ENCODE measurements around the gene LCAT. TPM values are rescaled to one million over a fixed set of nuclear protein-coding genes. Genes with fewer than 3 reads are reported as not detected.

LCAT gene
- total RNA-seq, 2 experiments from 2014 or later = 9.1 to 10.0 TPM

DNA sequence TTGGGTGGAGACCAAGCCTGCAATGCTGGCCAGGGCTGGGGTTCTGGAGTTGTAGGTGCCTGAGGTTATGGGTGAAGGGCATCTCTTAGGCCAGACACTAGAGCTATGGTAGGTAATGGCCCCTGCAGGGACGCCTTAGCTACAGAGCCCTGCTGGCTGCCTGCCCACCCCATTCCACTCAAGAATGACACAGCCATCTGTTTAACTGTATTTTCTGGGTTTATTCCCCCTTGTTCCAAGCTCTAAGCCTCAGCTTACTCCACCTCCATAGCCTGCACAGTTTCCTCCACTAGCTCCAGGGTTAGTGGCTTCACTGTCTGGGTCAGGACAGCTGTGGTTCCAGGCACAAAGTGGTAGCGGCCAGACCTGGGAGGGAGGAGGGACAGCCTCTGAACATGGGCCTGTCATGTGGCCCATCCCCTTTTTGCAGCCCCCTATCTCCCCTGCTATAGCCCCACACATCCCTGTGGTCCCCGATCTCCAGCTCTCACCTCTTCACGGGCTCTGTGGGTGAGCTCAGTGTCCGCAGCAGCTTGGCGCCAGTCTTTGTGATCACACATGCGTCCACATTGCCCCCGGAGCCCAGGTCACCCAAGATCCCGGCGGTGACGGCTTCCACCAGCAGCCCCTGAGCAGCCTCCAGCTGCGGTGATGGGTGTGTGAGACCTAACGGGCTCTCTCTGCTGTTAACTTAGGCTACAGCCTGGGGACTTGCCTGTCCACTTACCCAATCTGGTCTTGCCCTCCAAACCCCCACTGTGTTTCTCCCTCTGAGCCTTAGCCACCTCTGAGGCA lies 9.4 kb downstream of the LCAT start:
- peaks cover 31% of the 10 kb centered on the region for H3K4me1 Mint-ChIP-seq (ENCODE audit: low read depth)
- CTCF ChIA-PET = interaction anchor here (0.8 to 2.6 kb wide), 3 partner anchors 51 to 118 kb away, joined by 3 to 12 read pairs (median 4); no protein-coding TSS in a partner anchor
- intact Hi-C loops (cut with micrococcal nuclease) = loop anchor here (1.0 to 5.0 kb wide), 10 partner anchors 16 to 413 kb away; partner anchors contain the start of genes CTCF, DPEP3, NUTF2 and PSKH1
- no peaks in the 10 kb centered on the region for H3K9me3 Mint-ChIP-seq
- peak overlapping the region; percentile 94 for H3K27ac Mint-ChIP-seq
- H3K4me3 Mint-ChIP-seq = peak overlapping the region; percentile 100
- no peaks in the 10 kb centered on the region for H3K27me3 Mint-ChIP-seq (ENCODE audit: low read depth)
- DNase-seq = no peak
- H3K36me3 Mint-ChIP-seq (ENCODE audit: low read depth) = peaks cover 37% of the 10 kb centered on the region

- intact Hi-C loops (cut with micrococcal nuclease) = loop anchor here (2.0 kb wide), 1 partner anchor 295 kb away; no protein-coding TSS in a partner anchor
- no peak overlapping the region for H3K4me3 Mint-ChIP-seq
- H3K4me1 Mint-ChIP-seq (ENCODE audit: low read depth) = peaks cover 27% of the 10 kb centered on the region
Observed at GRCh38 chr16:67933805-67934204, 10.1 kb downstream of the LCAT start.

DNA sequence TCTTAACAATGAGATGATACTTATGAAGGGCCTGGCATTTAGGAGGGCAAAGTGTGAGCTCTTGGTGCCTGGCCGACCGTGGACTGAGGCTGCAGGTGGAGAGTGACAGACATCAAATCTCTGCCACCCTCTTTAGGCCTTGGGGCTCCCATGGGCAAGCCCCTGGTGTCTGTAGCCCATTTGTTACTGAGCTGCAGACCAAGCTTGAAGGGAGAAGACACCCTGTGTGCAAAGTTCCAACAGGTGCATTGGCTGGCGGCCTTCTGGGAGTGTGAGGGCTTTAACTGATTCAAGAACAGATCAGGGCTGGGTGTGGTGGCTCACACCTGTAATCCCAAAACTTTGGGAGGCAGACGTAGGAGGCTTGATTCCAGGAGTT lies 11.5 kb downstream of the LCAT start:
- CTCF ChIA-PET = interaction anchor here (1.7 to 3.6 kb wide), 3 partner anchors 9 to 412 kb away, joined by 4 to 23 read pairs (median 9); partner anchors contain the start of gene NRN1L
- DNase-seq = no peak
- Mint-ChIP-seq H3K4me1 (ENCODE audit: low read depth) (peaks cover 26% of the 10 kb centered on the region), H3K9me3 (no peaks in the 10 kb centered on the region), H3K27ac (no peak overlapping the region), H3K4me3 (no peak overlapping the region), H3K36me3 (ENCODE audit: low read depth) (peaks cover 35% of the 10 kb centered on the region), H3K27me3 (ENCODE audit: low read depth) (no peaks in the 10 kb centered on the region)
- intact Hi-C loops (cut with micrococcal nuclease) = no loop called here

More at GRCh38 chr16:67933805-67934204, 10.1 kb downstream of the LCAT start:
- DNase-seq = no peak
- Mint-ChIP-seq H3K9me3 (no peaks in the 10 kb centered on the region), H3K36me3 (ENCODE audit: low read depth) (peaks cover 35% of the 10 kb centered on the region), H3K27ac (peak overlapping the region; percentile 42), H3K27me3 (ENCODE audit: low read depth) (no peaks in the 10 kb centered on the region)
- CTCF ChIA-PET = interaction anchor here (0.6 to 2.6 kb wide), 3 partner anchors 91 to 117 kb away, joined by 3 to 12 read pairs (median 3); no protein-coding TSS in a partner anchor

- peaks cover 22% of the 10 kb centered on the region for H3K4me1 Mint-ChIP-seq (ENCODE audit: low read depth)
- CTCF ChIA-PET = interaction anchor here (1.2 to 3.6 kb wide), 4 partner anchors 9 to 411 kb away, joined by 4 to 23 read pairs (median 8); partner anchors contain the start of gene NRN1L
- H3K4me3 Mint-ChIP-seq = no peak within 1 kb of the TSS
- no peaks in the 10 kb centered on the region for H3K9me3 Mint-ChIP-seq
- intact Hi-C loops (cut with micrococcal nuclease) = no loop called here
- no peak for DNase-seq
- no peak within 1 kb of the TSS for H3K27ac Mint-ChIP-seq
- no peaks in the 10 kb centered on the region for H3K27me3 Mint-ChIP-seq (ENCODE audit: low read depth)
- H3K36me3 Mint-ChIP-seq (ENCODE audit: low read depth) = peaks cover 32% of the 10 kb centered on the region
Observed at GRCh38 chr16:67931712-67932461, 12.0 kb downstream of the LCAT start, which contains the start of gene CTRL. Gene CTRL, minus strand, starts transcription at chr16:67931862. Its CDS starts 10 bp downstream, at chr16:67931852.

- H3K4me3 Mint-ChIP-seq = no peak overlapping the region
- no peak overlapping the region for H3K27ac Mint-ChIP-seq
- CTCF ChIA-PET = interaction anchor here (1.2 to 3.6 kb wide), 2 partner anchors 46 to 49 kb away, joined by 6 to 23 read pairs; partner anchors contain the start of gene NRN1L
- no peaks in the 10 kb centered on the region for H3K9me3 Mint-ChIP-seq
- no peak for DNase-seq
- intact Hi-C loops (cut with micrococcal nuclease) = no loop called here
- peaks cover 20% of the 10 kb centered on the region for H3K4me1 Mint-ChIP-seq (ENCODE audit: low read depth)
- H3K36me3 Mint-ChIP-seq (ENCODE audit: low read depth) = peaks cover 24% of the 10 kb centered on the region
- no peaks in the 10 kb centered on the region for H3K27me3 Mint-ChIP-seq (ENCODE audit: low read depth)
Observed at GRCh38 chr16:67930678-67931211, 13.2 kb downstream of the LCAT start.

GRCh38 chr16:67930191-67930590 lies 13.7 kb downstream of the LCAT start:
- Mint-ChIP-seq H3K4me1 (ENCODE audit: low read depth) (peaks cover 17% of the 10 kb centered on the region), H3K27me3 (ENCODE audit: low read depth) (no peaks in the 10 kb centered on the region), H3K27ac (no peak overlapping the region), H3K4me3 (no peak overlapping the region), H3K9me3 (no peaks in the 10 kb centered on the region), H3K36me3 (ENCODE audit: low read depth) (peaks cover 18% of the 10 kb centered on the region)
- no peak for DNase-seq
- CTCF ChIA-PET = interaction anchor here (0.8 to 3.6 kb wide), 2 partner anchors 46 to 114 kb away, joined by 3 to 23 read pairs; partner anchors contain the start of gene NRN1L
- intact Hi-C loops (cut with micrococcal nuclease) = no loop called here

- Mint-ChIP-seq H3K4me3 (no peak overlapping the region), H3K9me3 (no peaks in the 10 kb centered on the region), H3K27ac (no peak overlapping the region), H3K36me3 (ENCODE audit: low read depth) (peaks cover 6% of the 10 kb centered on the region), H3K4me1 (ENCODE audit: low read depth) (peaks cover 2% of the 10 kb centered on the region), H3K27me3 (ENCODE audit: low read depth) (no peaks in the 10 kb centered on the region)
- CTCF ChIA-PET = interaction anchor here (0.6 to 2.3 kb wide), 16 partner anchors 9 to 409 kb away, joined by 3 to 25 read pairs (median 4); partner anchors contain the start of genes NRN1L and PSKH1
- peak; percentile 91 for DNase-seq
- intact Hi-C loops (cut with micrococcal nuclease) = loop anchor here (1.0 to 2.0 kb wide), 6 partner anchors 10 to 408 kb away; no protein-coding TSS in a partner anchor
Observed at GRCh38 chr16:67928561-67929364, 15.2 kb downstream of the LCAT start.

GRCh38 chr16:67928147-67928546 lies 15.8 kb downstream of the LCAT start:
- Mint-ChIP-seq H3K27ac (no peak overlapping the region), H3K27me3 (ENCODE audit: low read depth) (no peaks in the 10 kb centered on the region), H3K9me3 (no peaks in the 10 kb centered on the region), H3K4me1 (ENCODE audit: low read depth) (no peaks in the 10 kb centered on the region), H3K36me3 (ENCODE audit: low read depth) (peaks cover 4% of the 10 kb centered on the region), H3K4me3 (no peak overlapping the region)
- CTCF ChIA-PET = interaction anchor here (1.1 to 2.3 kb wide), 8 partner anchors 10 to 408 kb away, joined by 3 to 25 read pairs (median 4); no protein-coding TSS in a partner anchor
- intact Hi-C loops (cut with micrococcal nuclease) = loop anchor here (1.0 to 2.0 kb wide), 6 partner anchors 10 to 407 kb away; no protein-coding TSS in a partner anchor
- no peak for DNase-seq

DNA sequence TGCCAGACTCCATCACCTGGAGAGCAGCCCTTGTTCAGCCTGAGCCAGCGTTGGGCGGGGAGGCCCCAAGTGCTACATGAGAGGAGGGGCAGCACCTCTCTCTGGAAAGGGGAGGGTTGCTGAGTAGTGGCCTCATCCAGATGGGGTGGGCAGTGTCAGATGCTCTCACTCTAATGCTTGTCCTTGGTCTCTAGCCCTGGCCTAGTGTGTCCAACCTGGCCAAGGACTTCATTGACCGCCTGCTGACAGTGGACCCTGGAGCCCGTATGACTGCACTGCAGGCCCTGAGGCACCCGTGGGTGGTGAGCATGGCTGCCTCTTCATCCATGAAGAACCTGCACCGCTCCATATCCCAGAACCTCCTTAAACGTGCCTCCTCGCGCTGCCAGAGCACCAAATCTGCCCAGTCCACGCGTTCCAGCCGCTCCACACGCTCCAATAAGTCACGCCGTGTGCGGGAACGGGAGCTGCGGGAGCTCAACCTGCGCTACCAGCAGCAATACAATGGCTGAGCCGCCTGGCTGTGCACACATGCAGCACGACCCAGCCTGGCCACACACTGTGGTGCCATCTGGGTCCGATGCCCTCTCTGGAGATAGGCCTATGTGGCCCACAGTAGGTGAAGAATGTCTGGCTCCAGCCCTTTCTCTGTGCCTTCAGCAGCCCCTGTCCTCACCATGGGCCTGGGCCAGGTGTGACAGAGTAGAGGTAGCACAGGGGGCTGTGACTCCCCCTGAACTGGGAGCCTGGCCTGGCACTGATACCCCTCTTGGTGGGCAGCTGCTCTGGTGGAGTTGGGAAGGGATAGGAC lies 16.6 kb downstream of the LCAT start:
- Mint-ChIP-seq H3K36me3 (ENCODE audit: low read depth) (peaks cover 4% of the 10 kb centered on the region), H3K4me3 (no peak overlapping the region), H3K27me3 (ENCODE audit: low read depth) (no peaks in the 10 kb centered on the region), H3K9me3 (no peaks in the 10 kb centered on the region), H3K4me1 (ENCODE audit: low read depth) (peaks cover 1% of the 10 kb centered on the region), H3K27ac (no peak overlapping the region)
- intact Hi-C loops (cut with micrococcal nuclease) = no loop called here
- DNase-seq = no peak
- CTCF ChIA-PET = interaction anchor here (0.7 to 2.3 kb wide), 6 partner anchors 9 to 407 kb away, joined by 3 to 25 read pairs (median 4); partner anchors contain the start of gene PSMB10

GRCh38 chr16:67926181-67926750 lies 17.7 kb downstream of the LCAT start:
- Mint-ChIP-seq H3K4me1 (ENCODE audit: low read depth) (peaks cover 10% of the 10 kb centered on the region), H3K27me3 (ENCODE audit: low read depth) (no peaks in the 10 kb centered on the region), H3K36me3 (ENCODE audit: low read depth) (peaks cover under 1% of the 10 kb centered on the region), H3K9me3 (no peaks in the 10 kb centered on the region), H3K27ac (no peak overlapping the region), H3K4me3 (no peak overlapping the region)
- no peak for DNase-seq
- CTCF ChIA-PET = interaction anchor here (0.9 to 1.5 kb wide), 4 partner anchors 10 to 44 kb away, joined by 3 to 6 read pairs (median 4); partner anchors contain the start of gene PSMB10
- intact Hi-C loops (cut with micrococcal nuclease) = no loop called here
